Endothelial cell of umbilical vein (primary cell): ENCODE measurements around the gene SERPINA1. TPM values are rescaled to one million over a fixed set of nuclear protein-coding genes. Genes with fewer than 3 reads are reported as not detected.

Experiments
- BruUV-seq: library from RNA; stranded (reverse); fragments of 400-500 nt; replicated peaks from 2 replicates; lab custom pipeline; 2021; lab: Mats Ljungman, UMichigan
- CTCF ChIA-PET: fragments of 300-600, 350-600 bp; sonication (Branson Sonifier 250); formaldehyde crosslinking; loops from one replicate; lab custom pipeline; 2021; ENCODE audit warnings: antibody characterized with exemption, inconsistent platforms; lab: Charles Lee
- POLR2A ChIA-PET: fragments of 300-600, 350-600 bp; sonication (Branson Sonifier 250); formaldehyde crosslinking; loops from one replicate; lab custom pipeline; 2021; ENCODE audit warnings: antibody characterized with exemption, inconsistent platforms; lab: Charles Lee
- DNase-seq: peaks from one replicate; pipeline ENCODE4 v3.0.0-alpha.2; 2011; ENCODE audit warnings: low read depth, low spot score
- FAIRE-seq: peaks from 2 replicates; lab custom pipeline; 2011; peaks lifted over from hg19 to GRCh38; lab: Jason Lieb, UNC
- H2AFZ ChIP-seq: 2 replicates; pipeline ENCODE4 v1.6.0; 2012; ENCODE audit warnings: low read depth, low read length, control low read depth, inconsistent platforms
- H3K27ac ChIP-seq: 2 replicates; pipeline ENCODE4 v1.5.1; 2011; ENCODE audit warnings: low read depth, mild to moderate bottlenecking, control low read depth, low read length, moderate library complexity; ENCODE audit not compliant: insufficient read depth
- H3K27me3 ChIP-seq, 2 experiments: 2 replicates each; pipeline versions ENCODE4 v1.6.0 to v1.6.1; 2011; ENCODE audit warnings: low read length in 2 of 2, mixed read lengths in 1 of 2; ENCODE audit not compliant: control insufficient read depth in 2 of 2, insufficient read depth in 2 of 2
- H3K36me3 ChIP-seq, 2 experiments: 2 replicates in 1 of 2; 3 replicates in 1 of 2; pipeline ENCODE4 v1.5.1; 2011; ENCODE audit warnings: low read length in 2 of 2, mild to moderate bottlenecking in 1 of 2, moderate library complexity in 1 of 2; ENCODE audit not compliant: control insufficient read depth in 2 of 2, insufficient read depth in 2 of 2; ENCODE audit errors: extremely low read depth in 1 of 2
- H3K4me1 ChIP-seq: 3 replicates; pipeline ENCODE4 v1.5.1; 2011; ENCODE audit warnings: mild to moderate bottlenecking, low read length; ENCODE audit not compliant: control insufficient read depth, insufficient read depth; ENCODE audit errors: extremely low read depth
- H3K4me2 ChIP-seq: 2 replicates; pipeline ENCODE4 v1.6.1; 2011; ENCODE audit warnings: low read length, control low read depth, mixed read lengths; ENCODE audit not compliant: insufficient read depth
- H3K4me3 ChIP-seq, 3 experiments: fragments of 200-600 bp in 1 of 3; sonication (generic), shearing (Covaris generic) in 1 of 3; replicated peaks in 1 of 3; 2 replicates each; pipeline ENCODE4 v1.5.1; 2011 to 2016; ENCODE audit warnings: control low read depth in 3 of 3, low read length in 3 of 3, mild to moderate bottlenecking in 2 of 3, inconsistent platforms in 1 of 3, low read depth in 1 of 3, moderate library complexity in 1 of 3; ENCODE audit not compliant: insufficient read depth in 1 of 3
- H3K79me2 ChIP-seq: 2 replicates; pipeline ENCODE4 v1.6.0; 2012; ENCODE audit warnings: low read length, inconsistent platforms; ENCODE audit not compliant: control insufficient read depth, insufficient read depth
- H3K9ac ChIP-seq: replicated peaks from 2 replicates; pipeline ENCODE3; 2011; ENCODE audit warnings: low read length, control low read depth; ENCODE audit not compliant: insufficient read depth; ENCODE audit errors: extremely low read depth
- H3K9me1 ChIP-seq: replicated peaks from 3 replicates; pipeline ENCODE4 v1.6.0; 2011; ENCODE audit warnings: mild to moderate bottlenecking, low read length; ENCODE audit not compliant: control insufficient read depth, insufficient read depth; ENCODE audit errors: extremely low read depth
- H3K9me3 ChIP-seq: replicated peaks from 2 replicates; pipeline ENCODE4 v1.5.1; 2012; ENCODE audit warnings: low read length, inconsistent platforms; ENCODE audit not compliant: control insufficient read depth, insufficient read depth
- H4K20me1 ChIP-seq: replicated peaks from 2 replicates; pipeline ENCODE3; 2011; ENCODE audit warnings: mild to moderate bottlenecking, low read length; ENCODE audit not compliant: control insufficient read depth, insufficient read depth; ENCODE audit errors: extremely low read depth
- EZH2 ChIP-seq: IDR thresholded peaks from 2 replicates; pipeline ENCODE4 v1.6.1; 2012; ENCODE audit warnings: borderline replicate concordance, low read depth, mild to moderate bottlenecking, moderate library complexity, low read length, inconsistent platforms; ENCODE audit not compliant: severe bottlenecking
- POLR2A ChIP-seq: IDR thresholded peaks from 2 replicates; pipeline ENCODE4 v1.6.1; 2012; ENCODE audit warnings: low read depth, mild to moderate bottlenecking, control low read depth, low read length
- dilution Hi-C: fragments of 300-500 bp; cut with MboI; formaldehyde crosslinking; loops from one replicate; pipeline ENCODE4 v1.15.0; 2019; ENCODE audit warnings: low sequenced_read_pairs; ENCODE audit not compliant: extremely low pct_ligation_motif_present
- intact Hi-C: fragments of 100-400 bp; cut with micrococcal nuclease; formaldehyde crosslinking; loops from one replicate; pipeline ENCODE4 v1.10.0; 2022
- polyA plus RNA-seq, 4 experiments: library from polyadenylated mRNA; depleted of rRNA in 3 of 4; stranded (reverse) in 3 of 4; unstranded in 1 of 4; fragments of >200 nt; gene quantifications; 2 replicates each; pipeline versions ENCODE4 v1.2.1 to v1.2.3, GENCODE V29; 2011 to 2012; ENCODE audit warnings: missing spikeins in 1 of 4
- total RNA-seq: library from RNA; stranded (reverse); gene quantifications from 2 replicates; pipeline ENCODE4 v1.2.3, GENCODE V29; 2021
- TF ChIP-seq, protein P1 (sequence below), 2 donors: IDR thresholded peaks; 1 replicate in 1 of 2; 2 replicates in 1 of 2; pipeline ENCODE4 v1.5.1; 2011; ENCODE audit warnings: low read length in 2 of 2, mild to moderate bottlenecking in 2 of 2, moderate library complexity in 2 of 2, control low read depth in 1 of 2, inconsistent platforms in 1 of 2, low read depth in 1 of 2; ENCODE audit not compliant: insufficient read depth in 1 of 2; ENCODE audit errors: extremely low read depth in 1 of 2
- TF ChIP-seq, protein P2 (sequence below): IDR thresholded peaks from 2 replicates; pipeline ENCODE4 v1.6.1; 2011; ENCODE audit not compliant: insufficient read depth, insufficient read length

Gene SERPINA1
- total and polyA plus RNA-seq, 2 donors (not counting 3 experiments of a cell fraction or from before 2014, with no cell fraction given), result not detected

DNA sequence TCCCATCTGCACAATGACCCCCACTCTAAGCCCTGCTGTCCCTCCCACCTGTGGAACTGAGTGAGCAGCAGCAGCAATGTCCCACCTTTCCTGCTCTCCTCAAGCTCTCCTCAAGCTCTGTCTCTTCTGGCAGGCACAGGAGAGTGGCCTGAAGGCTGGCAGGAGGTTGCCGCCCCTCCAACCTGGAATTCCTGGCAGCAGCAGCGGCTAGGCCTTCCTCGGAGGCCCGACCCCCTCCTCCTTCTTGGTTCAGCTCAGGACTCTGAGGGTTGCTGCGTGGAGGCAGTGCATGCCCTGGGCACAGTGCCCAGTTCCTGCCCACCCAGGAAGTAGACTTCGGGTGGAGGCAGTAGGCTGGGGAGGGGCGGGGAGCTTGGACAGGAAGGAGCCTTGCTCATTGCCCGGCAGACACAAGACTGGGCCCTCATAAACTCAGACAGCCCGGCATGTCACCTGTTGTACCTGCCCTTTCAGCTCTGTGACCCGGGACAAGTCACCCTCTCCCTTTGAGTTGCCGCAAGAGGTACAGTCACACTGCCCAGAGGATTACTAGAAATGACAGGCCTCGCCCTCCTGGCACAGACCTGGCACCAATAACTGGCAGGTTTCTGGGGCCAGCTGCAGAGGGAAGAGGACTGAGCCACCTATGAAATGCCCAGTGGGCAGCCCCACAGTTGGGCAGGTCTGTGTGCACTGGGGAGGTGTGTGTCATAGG is 2.1 kb upstream of the SERPINA1 start:
- TF ChIP-seq, protein P1, sequence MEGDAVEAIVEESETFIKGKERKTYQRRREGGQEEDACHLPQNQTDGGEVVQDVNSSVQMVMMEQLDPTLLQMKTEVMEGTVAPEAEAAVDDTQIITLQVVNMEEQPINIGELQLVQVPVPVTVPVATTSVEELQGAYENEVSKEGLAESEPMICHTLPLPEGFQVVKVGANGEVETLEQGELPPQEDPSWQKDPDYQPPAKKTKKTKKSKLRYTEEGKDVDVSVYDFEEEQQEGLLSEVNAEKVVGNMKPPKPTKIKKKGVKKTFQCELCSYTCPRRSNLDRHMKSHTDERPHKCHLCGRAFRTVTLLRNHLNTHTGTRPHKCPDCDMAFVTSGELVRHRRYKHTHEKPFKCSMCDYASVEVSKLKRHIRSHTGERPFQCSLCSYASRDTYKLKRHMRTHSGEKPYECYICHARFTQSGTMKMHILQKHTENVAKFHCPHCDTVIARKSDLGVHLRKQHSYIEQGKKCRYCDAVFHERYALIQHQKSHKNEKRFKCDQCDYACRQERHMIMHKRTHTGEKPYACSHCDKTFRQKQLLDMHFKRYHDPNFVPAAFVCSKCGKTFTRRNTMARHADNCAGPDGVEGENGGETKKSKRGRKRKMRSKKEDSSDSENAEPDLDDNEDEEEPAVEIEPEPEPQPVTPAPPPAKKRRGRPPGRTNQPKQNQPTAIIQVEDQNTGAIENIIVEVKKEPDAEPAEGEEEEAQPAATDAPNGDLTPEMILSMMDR (IDR thresholded peaks at IDR 0.05; ENCODE audit: extremely low read depth in 1 of 2, insufficient read depth in 1 of 2, low read depth in 1 of 2, low read length in 2 of 2), result no peak
- TF ChIP-seq EZH2 (no peak), POLR2A (no peak)
- TF ChIP-seq, protein P2, sequence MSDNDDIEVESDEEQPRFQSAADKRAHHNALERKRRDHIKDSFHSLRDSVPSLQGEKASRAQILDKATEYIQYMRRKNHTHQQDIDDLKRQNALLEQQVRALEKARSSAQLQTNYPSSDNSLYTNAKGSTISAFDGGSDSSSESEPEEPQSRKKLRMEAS, result no peak
- Histone ChIP-seq H3K4me3 (no peak overlapping the region), H3K27ac (no peak overlapping the region), H3K9ac (no peak overlapping the region), H3K27me3 (no peaks in the 10 kb centered on the region), H3K9me3 (no peaks in the 10 kb centered on the region), H4K20me1 (no peaks in the 10 kb centered on the region), H3K4me2 (no peak overlapping the region), H3K4me1 (no peaks in the 10 kb centered on the region), H2AFZ (no peak overlapping the region), H3K36me3 (no peaks in the 10 kb centered on the region), H3K9me1 (no peaks in the 10 kb centered on the region), H3K79me2 (no peaks in the 10 kb centered on the region)
- FAIRE-seq (no peak), DNase-seq (no peak)
- dilution Hi-C loops (no loop called here), intact Hi-C loops (no loop called here)
- BruUV-seq, result no TSS peak
- ChIA-PET CTCF (no interaction called here), POLR2A (no interaction called here)
